SK-N-SH (cell line): ENCODE measurements around the gene FLVCR1. TPM values are rescaled to one million over a fixed set of nuclear protein-coding genes. Genes with fewer than 3 reads are reported as not detected.

Experiments
- CTCF ChIA-PET: fragments of 300-600, 350-600 bp; formaldehyde crosslinking; extraction: SDS; loops from one replicate; lab custom pipeline; 2021; lab: Yijun Ruan, JAX
- POLR2A ChIA-PET: fragments of 350-600 bp; sonication (Branson Sonifier 250); formaldehyde crosslinking; extraction: SDS; loops from one replicate; lab custom pipeline; 2020; ENCODE audit warnings: antibody characterized with exemption, inconsistent platforms; lab: Yijun Ruan, JAX
- DNase-seq: peaks from one replicate; pipeline ENCODE4 v3.0.0; 2012
- H2AFZ ChIP-seq: fragments of 200-600 bp; sonication (generic); 2 replicates; pipeline ENCODE4 v1.8.1; 2016; ENCODE audit warnings: antibody characterized with exemption, mild to moderate bottlenecking, low read depth
- H3F3A ChIP-seq: fragments of 200-600 bp; sonication (generic); replicated peaks from 2 replicates; pipeline ENCODE3; 2016; ENCODE audit warnings: antibody characterized with exemption, mild to moderate bottlenecking; ENCODE audit not compliant: insufficient read depth
- H3K27ac ChIP-seq, 2 experiments: fragments of 200-500 bp in 1 of 2; fragments of 200-600 bp in 1 of 2; sonication (Bioruptor generic) in 1 of 2; sonication (generic), shearing (Covaris generic) in 1 of 2; 2 replicates each; pipeline versions ENCODE4 v1.5.1 to v1.6.1; 2014 to 2016; ENCODE audit warnings: low read depth in 2 of 2, inconsistent platforms in 1 of 2, low read length in 1 of 2, mild to moderate bottlenecking in 1 of 2, mixed read lengths in 1 of 2
- H3K27me3 ChIP-seq: fragments of 200-600 bp; sonication (generic), shearing (Covaris generic); 2 replicates; pipeline ENCODE4 v1.6.1; 2016; ENCODE audit warnings: mixed run types; ENCODE audit not compliant: insufficient read depth
- H3K36me3 ChIP-seq, 2 experiments: fragments of 200-500 bp in 1 of 2; fragments of 200-600 bp in 1 of 2; sonication (Bioruptor generic) in 1 of 2; sonication (generic) in 1 of 2; replicated peaks in 1 of 2; 2 replicates each; pipeline versions ENCODE3 to v1.5.1; 2014 to 2016; ENCODE audit warnings: low read length in 1 of 2, mild to moderate bottlenecking in 1 of 2; ENCODE audit not compliant: insufficient read depth in 2 of 2, control insufficient read depth in 1 of 2
- H3K4me1 ChIP-seq, 2 experiments: fragments of 200-500 bp in 1 of 2; fragments of 200-600 bp in 1 of 2; sonication (Bioruptor generic) in 1 of 2; sonication (generic), shearing (Covaris generic) in 1 of 2; 2 replicates each; pipeline versions ENCODE4 v1.5.1 to v1.6.1; 2014 to 2016; ENCODE audit warnings: low read depth in 1 of 2, low read length in 1 of 2, mixed run types in 1 of 2; ENCODE audit not compliant: insufficient read depth in 2 of 2, control insufficient read depth in 1 of 2
- H3K4me2 ChIP-seq: fragments of 200-600 bp; sonication (generic), shearing (Covaris generic); 2 replicates; pipeline ENCODE4 v1.6.1; 2017; ENCODE audit warnings: mixed run types
- H3K4me3 ChIP-seq, 2 experiments: fragments of 200-500 bp in 1 of 2; fragments of 200-600 bp in 1 of 2; sonication (Bioruptor generic) in 1 of 2; sonication (generic), shearing (Covaris generic) in 1 of 2; 2 replicates each; pipeline versions ENCODE4 v1.5.1 to v1.8.1; 2014 to 2016; ENCODE audit warnings: low read depth in 2 of 2, inconsistent platforms in 1 of 2, low read length in 1 of 2, mild to moderate bottlenecking in 1 of 2, mixed read lengths in 1 of 2, moderate library complexity in 1 of 2
- H3K79me2 ChIP-seq: fragments of 200-600 bp; sonication (generic); 2 replicates; pipeline ENCODE4 v1.8.1; 2017; ENCODE audit warnings: mild to moderate bottlenecking; ENCODE audit not compliant: insufficient read depth
- H3K9ac ChIP-seq: fragments of 200-600 bp; sonication (generic); 2 replicates; pipeline ENCODE4 v1.6.1; 2017; ENCODE audit warnings: mixed run types
- H3K9me2 ChIP-seq: fragments of 200-600 bp; sonication (generic); 2 replicates; pipeline ENCODE4 v1.6.1; 2017; ENCODE audit warnings: mixed run types
- H3K9me3 ChIP-seq: fragments of 200-600 bp; sonication (generic); 2 replicates; pipeline ENCODE4 v1.6.1; 2017; ENCODE audit warnings: mixed run types, mild to moderate bottlenecking, moderate library complexity
- H4K20me1 ChIP-seq: fragments of 200-600 bp; sonication (generic); 2 replicates; pipeline ENCODE4 v1.6.1; 2017; ENCODE audit warnings: mild to moderate bottlenecking, mixed run types; ENCODE audit not compliant: insufficient read depth
- EP300 ChIP-seq, 2 experiments: IDR thresholded peaks; 2 replicates each; pipeline versions ENCODE4 v1.4.0 to v1.6.1; 2012; ENCODE audit warnings: borderline replicate concordance in 1 of 2, low read depth in 1 of 2, low read length in 1 of 2
- FOXM1 ChIP-seq: IDR thresholded peaks from 2 replicates; pipeline ENCODE4 v1.4.0; 2012; ENCODE audit warnings: low read depth, mild to moderate bottlenecking
- JUND ChIP-seq: IDR thresholded peaks from 2 replicates; pipeline ENCODE4 v1.4.0; 2012
- NRF1 ChIP-seq: IDR thresholded peaks from 2 replicates; pipeline ENCODE4 v1.6.1; 2012; ENCODE audit warnings: low read depth, mild to moderate bottlenecking, low read length
- RAD21 ChIP-seq: IDR thresholded peaks from 2 replicates; pipeline ENCODE4 v1.6.1; 2012; ENCODE audit warnings: mild to moderate bottlenecking, low read length
- RCOR1 ChIP-seq: fragments of 150-350 bp; IDR thresholded peaks from 2 replicates; pipeline ENCODE4 v1.6.1; 2017; ENCODE audit warnings: antibody characterized with exemption, low read length
- REST ChIP-seq: IDR thresholded peaks from 2 replicates; pipeline ENCODE4 v1.6.1; 2012; ENCODE audit warnings: mild to moderate bottlenecking, low read depth, low read length, moderate library complexity
- WGBS: methylation state at CpG from one replicate; pipeline ENCODE4 v1.1.6; 2017; ENCODE audit warnings: low lambda C conversion rate; 5-methylcytosine and 5-hydroxymethylcytosine counted together
- polyA plus RNA-seq, 3 experiments: library from polyadenylated mRNA; depleted of rRNA; stranded (reverse); fragments of >200 nt; gene quantifications; 2 replicates each; pipeline ENCODE4 v1.2.3, GENCODE V29; 2012
- TF ChIP-seq, protein P1 (sequence below): IDR thresholded peaks from 2 replicates; pipeline ENCODE4 v1.4.0; 2012; ENCODE audit warnings: low read depth
- TF ChIP-seq, protein P2 (sequence below): fragments of 150-350 bp; IDR thresholded peaks from 2 replicates; pipeline ENCODE4 v1.6.1; 2017; ENCODE audit warnings: antibody characterized with exemption, low read length, low read depth, borderline replicate concordance

The FLVCR1 gene
- polyA plus RNA-seq, 1 of the 3 experiments (the other 2 are of a cell fraction): 1.7 TPM

DNA sequence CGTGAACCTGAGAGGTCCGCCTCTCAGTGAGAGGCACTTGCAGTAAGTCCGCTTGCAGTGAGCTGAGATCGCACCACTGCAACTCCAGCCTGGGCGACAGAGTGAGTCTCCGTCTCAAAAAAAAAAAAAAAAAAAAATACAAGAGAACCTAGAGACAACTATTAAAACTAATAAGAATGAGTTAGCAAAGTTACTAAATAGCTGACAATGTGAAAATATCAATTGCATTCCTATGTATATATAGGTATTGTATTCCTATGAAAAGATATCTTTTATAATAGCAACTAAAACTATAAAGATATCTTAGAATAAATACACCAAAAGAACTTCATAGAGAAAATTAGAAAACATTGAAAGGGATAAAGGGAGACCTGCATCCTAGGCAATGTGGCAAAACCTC is 20.3 kb downstream of the FLVCR1 start:
- no peaks in the 10 kb centered on the region for H4K20me1 ChIP-seq
- POLR2A ChIA-PET: no interaction called here
- CTCF ChIA-PET: interaction anchor here (0.7 kb wide), 1 partner anchor 117 kb away, joined by 3 read pairs; no protein-coding TSS in a partner anchor

More for the DNA sequence above, 20.3 kb downstream of the FLVCR1 start:
- H3K79me2 ChIP-seq: no peaks in the 10 kb centered on the region
- H3K9ac ChIP-seq: no peak overlapping the region
- no peak for TF ChIP-seq NRF1
- no peak for TF ChIP-seq RAD21
- TF ChIP-seq EP300 (IDR thresholded peaks at IDR 0.05; ENCODE audit: borderline replicate concordance in 1 of 2, low read depth in 1 of 2, low read length in 1 of 2): no peak
- TF ChIP-seq FOXM1: no peak
- TF ChIP-seq, protein P1, sequence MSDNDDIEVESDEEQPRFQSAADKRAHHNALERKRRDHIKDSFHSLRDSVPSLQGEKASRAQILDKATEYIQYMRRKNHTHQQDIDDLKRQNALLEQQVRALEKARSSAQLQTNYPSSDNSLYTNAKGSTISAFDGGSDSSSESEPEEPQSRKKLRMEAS: no peak
- no peak for TF ChIP-seq RCOR1
- TF ChIP-seq JUND: no peak
- TF ChIP-seq, protein P2, sequence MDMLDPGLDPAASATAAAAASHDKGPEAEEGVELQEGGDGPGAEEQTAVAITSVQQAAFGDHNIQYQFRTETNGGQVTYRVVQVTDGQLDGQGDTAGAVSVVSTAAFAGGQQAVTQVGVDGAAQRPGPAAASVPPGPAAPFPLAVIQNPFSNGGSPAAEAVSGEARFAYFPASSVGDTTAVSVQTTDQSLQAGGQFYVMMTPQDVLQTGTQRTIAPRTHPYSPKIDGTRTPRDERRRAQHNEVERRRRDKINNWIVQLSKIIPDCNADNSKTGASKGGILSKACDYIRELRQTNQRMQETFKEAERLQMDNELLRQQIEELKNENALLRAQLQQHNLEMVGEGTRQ: no peak
- no peak for TF ChIP-seq REST
- WGBS: 95% methylated on average over 6 of the region's 6 CpGs
- no peaks in the 10 kb centered on the region for H3K9me2 ChIP-seq
- peaks cover 0 to 2% of the 10 kb centered on the region in 2 experiments; a peak in 1 of 4 replicates for H3K4me1 ChIP-seq
- H3K27ac ChIP-seq: no peak overlapping the region
- H3K27me3 ChIP-seq: no peaks in the 10 kb centered on the region
- H2AFZ ChIP-seq: no peak overlapping the region
- peaks cover 3% of the 10 kb centered on the region for H3F3A ChIP-seq
- peaks cover 24 to 25% of the 10 kb centered on the region in 2 experiments for H3K36me3 ChIP-seq
- no peak for DNase-seq
- H3K9me3 ChIP-seq: no peaks in the 10 kb centered on the region
- H3K4me3 ChIP-seq: no peak overlapping the region
- no peak overlapping the region for H3K4me2 ChIP-seq
